NCI-H524 (cell line): ENCODE data around the gene NEK5.
"Not testable (repeated sequence)": the region's sequence is repeated elsewhere in the genome, so short reads cannot be mapped to it uniquely, and the experiment has no call there.

Experiments
- DNase-seq, 2 experiments: peaks; one replicate each; lab custom pipeline; 2025; lab: John Stamatoyannopoulos, UW

The NEK5 gene, protein sequence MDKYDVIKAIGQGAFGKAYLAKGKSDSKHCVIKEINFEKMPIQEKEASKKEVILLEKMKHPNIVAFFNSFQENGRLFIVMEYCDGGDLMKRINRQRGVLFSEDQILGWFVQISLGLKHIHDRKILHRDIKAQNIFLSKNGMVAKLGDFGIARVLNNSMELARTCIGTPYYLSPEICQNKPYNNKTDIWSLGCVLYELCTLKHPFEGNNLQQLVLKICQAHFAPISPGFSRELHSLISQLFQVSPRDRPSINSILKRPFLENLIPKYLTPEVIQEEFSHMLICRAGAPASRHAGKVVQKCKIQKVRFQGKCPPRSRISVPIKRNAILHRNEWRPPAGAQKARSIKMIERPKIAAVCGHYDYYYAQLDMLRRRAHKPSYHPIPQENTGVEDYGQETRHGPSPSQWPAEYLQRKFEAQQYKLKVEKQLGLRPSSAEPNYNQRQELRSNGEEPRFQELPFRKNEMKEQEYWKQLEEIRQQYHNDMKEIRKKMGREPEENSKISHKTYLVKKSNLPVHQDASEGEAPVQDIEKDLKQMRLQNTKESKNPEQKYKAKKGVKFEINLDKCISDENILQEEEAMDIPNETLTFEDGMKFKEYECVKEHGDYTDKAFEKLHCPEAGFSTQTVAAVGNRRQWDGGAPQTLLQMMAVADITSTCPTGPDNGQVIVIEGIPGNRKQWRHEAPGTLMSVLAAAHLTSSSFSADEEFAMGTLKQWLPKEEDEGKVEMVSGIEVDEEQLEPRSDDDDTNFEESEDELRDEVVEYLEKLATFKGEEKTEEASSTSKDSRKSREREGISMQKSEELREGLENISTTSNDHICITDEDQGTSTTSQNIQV

GRCh38 chr13:52128714-52129700 lies at the start of gene NEK5:
NEK5 (minus strand) TSS chr13:52129073; CDS start chr13:52127482, 1,591 bp downstream.
- DNase-seq, result peak; percentile 32 to 65

DNA sequence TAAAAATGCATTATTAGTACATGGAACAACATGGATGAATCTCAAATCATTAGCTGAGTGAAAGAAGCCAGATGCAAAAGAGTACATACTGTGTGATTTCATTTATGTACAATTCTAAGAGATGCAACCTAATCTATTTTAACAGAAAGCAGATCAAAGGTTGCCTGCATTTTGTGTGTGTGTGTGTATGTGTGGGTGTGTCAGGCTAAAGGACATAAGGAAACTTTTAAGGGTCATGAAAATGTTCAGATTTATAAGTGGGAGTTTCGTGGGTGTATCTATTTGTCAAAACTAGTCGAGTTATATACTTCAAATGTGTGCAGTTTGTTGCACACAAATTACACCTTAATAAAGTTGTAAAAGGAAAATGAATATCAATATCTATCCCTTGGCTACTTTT lies 48.4 kb upstream of the NEK5 start:
- no peak for DNase-seq

DNA sequence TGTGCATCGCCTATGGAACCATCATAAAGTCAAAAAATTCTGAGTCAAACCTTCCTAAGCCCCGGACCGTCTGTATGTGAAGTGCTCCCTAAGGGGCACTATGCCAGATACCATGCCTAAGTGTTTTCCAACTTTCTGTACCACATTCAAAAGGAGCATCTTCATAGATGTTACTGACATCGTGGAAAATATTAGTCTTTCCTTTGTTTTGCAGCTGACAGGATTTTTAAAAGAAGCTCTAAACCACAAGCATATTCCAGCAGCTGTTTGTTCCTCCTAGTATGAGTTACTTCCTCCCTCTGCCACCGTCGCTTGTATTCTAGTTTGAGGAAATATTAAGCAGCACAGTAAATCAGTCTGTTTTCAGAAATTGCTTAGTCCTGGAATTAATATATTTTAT lies 45.1 kb upstream of the NEK5 start:
- not testable (repeated sequence) for DNase-seq

GRCh38 chr13:52173373-52173772 lies 44.5 kb upstream of the NEK5 start:
- no peak for DNase-seq

DNA sequence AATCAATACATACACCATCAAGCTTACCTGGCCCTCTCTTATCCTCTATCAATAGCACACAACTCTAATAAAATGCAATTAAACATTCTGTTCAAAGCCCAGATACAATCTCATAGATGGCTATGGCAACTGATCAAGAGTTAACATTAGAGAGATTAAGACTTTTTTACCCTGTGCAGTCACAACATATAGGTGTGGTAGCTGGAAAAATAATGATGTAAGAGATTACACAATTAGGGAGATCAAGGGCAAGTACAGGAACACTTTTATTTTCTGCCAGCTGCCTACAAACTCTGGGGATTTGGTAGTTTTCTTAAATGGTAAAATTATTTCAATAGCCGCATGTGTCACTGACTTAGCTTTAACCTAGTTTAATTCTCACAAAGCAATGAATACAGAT lies 42.8 kb upstream of the NEK5 start:
- not testable (repeated sequence) for DNase-seq

GRCh38 chr13:52170828-52171391 lies 42.0 kb upstream of the NEK5 start:
- not testable (repeated sequence) for DNase-seq

- DNase-seq, result no peak
Measured at GRCh38 chr13:52169839-52170238, 41.0 kb upstream of the NEK5 start.

DNA sequence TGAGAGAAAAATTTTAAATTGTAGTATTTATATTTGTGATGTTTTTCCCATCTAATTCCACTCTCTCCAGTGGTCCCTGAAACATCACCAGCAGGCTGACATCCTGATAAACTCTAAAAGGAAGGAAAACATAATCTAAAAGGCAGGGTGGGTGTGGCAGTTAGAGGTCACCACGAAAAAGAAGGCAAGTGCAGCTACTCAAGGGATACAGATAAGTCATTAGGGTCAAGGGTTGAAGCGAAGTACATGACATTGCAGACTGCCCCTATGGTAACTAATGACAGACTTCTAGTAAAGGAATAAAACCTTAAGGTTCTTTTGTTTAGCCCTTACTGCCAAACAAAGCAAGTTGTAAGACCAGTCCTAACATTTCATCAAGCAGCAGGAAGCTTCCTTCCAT lies 36.5 kb upstream of the NEK5 start:
- no peak for DNase-seq

GRCh38 chr13:52164989-52165388 lies 36.1 kb upstream of the NEK5 start:
- no peak for DNase-seq

- not testable (repeated sequence) for DNase-seq
Measured at GRCh38 chr13:52163878-52164277, 35.0 kb upstream of the NEK5 start.

- no peak for DNase-seq
Measured at GRCh38 chr13:52162279-52163101, 33.6 kb upstream of the NEK5 start.

DNA sequence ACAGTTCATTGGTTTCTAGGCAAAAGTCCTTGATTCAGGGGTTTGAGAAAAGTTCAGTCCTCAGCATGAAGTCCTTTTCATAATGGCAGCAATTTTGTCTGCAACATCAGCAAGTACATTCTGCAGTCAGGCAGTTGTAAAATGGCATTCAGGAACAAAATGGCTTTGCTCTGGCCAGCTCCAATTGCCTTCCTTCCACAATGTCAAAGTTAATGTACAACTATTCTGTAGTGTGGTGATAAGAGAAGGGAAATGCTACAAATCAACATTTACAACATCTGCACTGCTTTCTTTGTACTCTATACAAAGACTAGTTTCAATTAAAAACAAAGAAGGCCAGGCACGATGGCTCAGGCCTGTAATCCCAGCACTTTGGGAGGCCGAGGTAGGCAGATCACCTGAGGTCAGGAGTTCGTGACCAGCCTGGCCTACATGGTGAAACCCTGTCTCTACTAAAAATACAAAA lies 32.3 kb upstream of the NEK5 start:
- no peak for DNase-seq

DNA sequence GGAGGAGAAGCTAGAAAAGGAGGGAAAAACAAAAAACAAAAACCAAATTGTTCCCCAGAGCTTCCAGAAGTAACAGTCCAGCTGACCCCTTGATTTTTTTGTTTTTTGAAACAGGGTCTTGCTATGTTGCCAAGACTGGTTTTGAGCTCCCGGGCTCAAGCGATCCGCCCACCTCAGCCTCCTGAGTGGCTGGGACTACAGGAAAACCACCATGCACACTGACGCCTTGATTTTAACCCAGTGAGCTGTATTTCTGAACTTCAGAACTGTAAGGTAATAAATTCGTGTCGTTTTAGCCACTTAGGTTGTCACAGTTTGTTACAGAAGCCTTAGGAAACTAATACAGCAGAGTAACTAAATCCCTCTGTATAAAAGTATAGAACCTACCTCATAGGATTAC lies 31.6 kb upstream of the NEK5 start:
- no peak for DNase-seq

DNA sequence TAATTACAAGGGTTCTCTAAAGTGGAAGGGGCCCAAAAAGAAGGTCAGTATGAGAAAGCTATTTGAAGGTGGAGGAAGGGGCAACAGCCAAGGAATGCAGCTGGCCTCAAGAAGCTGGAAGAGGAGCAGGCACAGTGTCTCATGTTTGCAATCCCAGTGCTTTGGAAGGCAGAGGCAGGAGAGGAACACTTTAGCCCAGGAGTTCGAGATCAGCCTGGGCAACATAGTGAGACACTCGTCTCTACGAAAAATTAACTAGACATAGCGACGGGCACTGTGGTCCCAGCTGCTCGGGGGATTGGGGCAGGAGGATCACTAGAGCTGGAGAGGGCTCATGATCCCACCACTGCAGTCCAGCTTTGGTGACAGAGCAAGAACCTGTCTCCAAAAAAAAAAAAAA lies 31.2 kb upstream of the NEK5 start:
- DNase-seq, result no peak

- DNase-seq, result peak; percentile 20 to 60
Measured at GRCh38 chr13:52159159-52159982, 30.5 kb upstream of the NEK5 start, which contains the start of gene NEK3. NEK3 (minus strand) TSS chr13:52159597; CDS start chr13:52156191, 3,406 bp downstream.

- peak in 1 of 2 experiments; percentile 19 for DNase-seq
Measured at GRCh38 chr13:52158629-52159158, 29.8 kb upstream of the NEK5 start.

DNA sequence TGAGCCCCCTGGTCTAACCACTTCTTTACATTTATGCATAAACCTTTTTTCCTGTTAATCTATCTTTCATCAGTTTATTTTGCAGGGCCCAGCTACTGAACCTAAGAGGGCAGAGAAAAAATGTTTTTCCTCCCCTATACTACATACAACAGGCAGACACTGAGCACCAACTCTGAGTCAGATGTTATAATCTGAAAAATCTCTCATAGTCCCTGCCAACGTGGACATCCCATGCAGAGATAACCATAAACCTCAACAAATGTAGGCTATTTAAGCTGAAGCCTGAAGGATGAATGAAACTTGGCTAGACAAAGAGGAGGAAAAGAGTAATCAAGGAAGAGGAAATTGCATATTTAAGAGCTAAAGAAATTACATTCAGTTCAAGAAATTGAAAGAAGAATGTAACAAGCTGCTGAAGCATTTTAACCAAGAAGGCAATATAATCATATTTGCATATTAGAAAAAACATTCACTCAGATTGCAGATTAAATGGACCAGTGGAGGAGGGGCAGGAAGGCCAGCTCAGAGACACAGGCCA lies 27.9 kb upstream of the NEK5 start:
- no peak for DNase-seq

DNA sequence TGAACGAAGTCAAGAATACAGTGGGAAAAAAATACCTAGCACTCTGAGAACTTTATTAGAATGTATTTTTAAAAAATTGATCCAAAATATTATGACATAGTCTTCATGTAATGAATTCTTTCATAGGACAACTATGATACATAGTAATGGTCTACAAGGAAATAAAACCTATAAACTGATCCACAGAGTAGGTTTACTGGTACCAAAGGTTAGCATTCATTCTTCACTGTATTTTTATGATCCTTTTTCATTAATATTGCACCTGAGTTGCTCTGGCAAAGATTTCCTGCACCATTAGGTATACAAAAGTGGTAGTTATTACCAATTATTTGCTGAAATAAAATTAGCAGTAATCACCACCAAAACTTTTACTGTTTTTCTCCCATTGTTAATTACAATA lies 26.3 kb upstream of the NEK5 start:
- DNase-seq, result no peak

DNA sequence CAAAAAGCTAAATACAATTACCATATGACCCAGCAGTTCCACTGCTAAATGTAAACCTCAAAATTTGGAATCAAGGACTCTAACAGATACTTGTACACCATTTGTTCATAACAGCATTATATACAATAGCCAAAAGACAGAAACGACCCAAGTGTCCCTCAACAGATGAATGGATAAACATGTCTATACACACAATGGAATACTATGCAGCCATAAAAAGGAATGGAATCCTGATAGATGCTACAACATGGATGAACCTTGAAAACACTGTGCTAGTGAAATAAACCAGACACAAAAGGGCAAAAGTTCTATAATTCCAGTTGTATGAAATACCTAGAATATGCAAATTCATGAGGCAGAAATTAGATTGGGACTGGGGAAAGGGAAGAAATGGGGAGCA lies 18.4 kb upstream of the NEK5 start:
- no peak for DNase-seq
